Stimulated activated naive CD4-positive, alpha-beta T cell treated with Interleukin-2 at 50 U/mL for 16 hours (primary cell): ENCODE results near the gene REG1A.

Experiments
- DNase-seq: peaks from one replicate; lab custom pipeline; 2025; lab: John Stamatoyannopoulos, UW

REG1A gene, protein sequence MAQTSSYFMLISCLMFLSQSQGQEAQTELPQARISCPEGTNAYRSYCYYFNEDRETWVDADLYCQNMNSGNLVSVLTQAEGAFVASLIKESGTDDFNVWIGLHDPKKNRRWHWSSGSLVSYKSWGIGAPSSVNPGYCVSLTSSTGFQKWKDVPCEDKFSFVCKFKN

DNA sequence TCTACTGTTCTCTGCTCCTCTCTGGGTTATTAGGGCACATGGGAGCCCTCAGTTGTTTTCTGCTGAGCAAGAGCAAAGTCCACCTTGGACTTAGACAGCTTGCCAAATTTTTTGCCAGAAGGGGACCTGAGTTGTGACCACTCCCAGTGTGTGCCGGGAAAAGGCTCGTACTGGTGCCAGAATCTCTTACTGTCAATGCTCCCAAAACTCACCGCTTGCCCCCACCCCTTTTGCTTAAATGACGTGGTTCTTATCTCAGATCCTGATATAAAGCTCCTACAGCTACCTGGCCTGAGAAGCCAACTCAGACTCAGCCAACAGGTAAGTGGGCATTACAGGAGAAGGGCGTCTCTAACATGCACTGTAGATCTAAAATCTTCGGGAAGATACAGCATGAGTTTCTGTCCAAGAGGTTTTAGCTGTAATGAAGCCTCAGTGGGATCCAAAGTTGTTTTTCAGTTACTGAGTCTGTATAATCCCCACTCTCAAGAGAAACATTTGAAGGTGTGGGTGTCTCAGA, at the start of gene REG1A:
TSS of gene REG1A (plus strand) at position 295 of the 520 bp plus-strand sequence. CDS start 374 bp downstream, outside the sequence.
- DNase-seq, result no peak

DNA sequence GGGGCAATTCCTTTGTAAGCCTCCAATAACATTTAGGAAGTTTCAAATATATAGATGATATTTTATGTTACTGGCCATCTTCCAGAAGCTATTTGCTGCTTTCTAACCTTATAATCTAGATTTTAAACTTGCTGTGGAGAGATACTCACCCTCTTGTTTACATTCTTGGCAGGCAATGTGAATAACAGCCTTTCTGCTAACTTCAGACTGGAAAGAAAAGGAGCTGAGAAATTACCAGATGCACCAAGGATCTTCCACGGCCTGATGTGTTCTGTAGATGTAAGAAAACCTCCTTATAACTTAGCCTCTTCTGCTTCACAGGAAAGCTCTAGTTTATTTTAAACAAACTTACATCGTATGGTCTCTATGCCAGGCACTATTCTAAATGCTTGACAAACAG, 49.2 kb upstream of the REG1A start:
- DNase-seq, result no peak

DNA sequence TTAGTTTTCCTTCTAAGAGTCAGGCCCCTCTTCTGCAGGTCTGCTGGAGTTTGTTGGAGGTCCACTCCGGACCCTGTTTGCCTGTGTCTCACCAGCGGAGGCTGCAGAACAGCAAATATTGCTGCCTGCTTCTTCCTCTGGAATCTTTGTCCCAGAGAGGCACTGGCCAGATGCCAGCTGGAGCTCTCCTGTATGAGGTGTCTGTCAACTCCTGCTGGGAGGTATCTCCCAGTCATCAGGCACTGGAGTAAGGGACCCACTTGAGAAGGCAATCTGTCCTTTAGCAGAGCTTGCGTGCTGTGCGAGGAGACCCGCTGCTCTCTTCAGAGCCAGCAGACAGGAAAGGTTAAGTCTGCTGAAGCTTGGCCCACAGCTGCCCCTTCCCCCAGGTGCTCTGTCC, 37.3 kb upstream of the REG1A start:
- DNase-seq, result no peak

DNA sequence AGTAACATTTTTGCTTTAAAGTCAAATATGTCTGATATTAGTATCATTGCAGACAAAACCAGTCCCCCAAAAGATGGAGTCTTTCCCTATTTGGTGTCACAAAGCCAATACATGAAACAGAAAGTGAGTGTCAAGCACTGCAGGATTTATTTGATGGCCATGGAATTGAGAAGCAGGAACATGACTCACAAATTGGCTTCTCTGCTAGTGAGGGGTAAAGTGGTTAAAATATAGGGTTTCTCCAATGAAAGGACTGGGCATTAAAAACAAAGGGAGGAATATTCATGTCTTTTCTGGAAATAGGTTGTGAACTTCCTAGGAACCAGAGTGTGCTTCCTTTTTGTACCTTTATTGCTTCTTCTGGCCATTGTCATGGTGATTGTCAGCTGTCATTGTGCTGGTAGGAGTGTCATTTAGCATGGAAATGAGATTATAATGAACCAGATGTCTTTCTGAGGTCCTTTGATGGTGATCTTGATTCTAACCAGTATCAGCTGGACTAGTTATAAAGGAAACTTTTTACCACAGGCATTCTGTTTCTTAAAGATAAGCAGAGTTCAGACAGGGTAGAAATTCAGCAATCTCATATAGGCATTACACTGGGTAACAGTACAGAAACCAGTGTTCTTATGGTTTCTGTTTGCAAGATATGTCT, 36.6 kb upstream of the REG1A start:
- DNase-seq, result no peak

DNA sequence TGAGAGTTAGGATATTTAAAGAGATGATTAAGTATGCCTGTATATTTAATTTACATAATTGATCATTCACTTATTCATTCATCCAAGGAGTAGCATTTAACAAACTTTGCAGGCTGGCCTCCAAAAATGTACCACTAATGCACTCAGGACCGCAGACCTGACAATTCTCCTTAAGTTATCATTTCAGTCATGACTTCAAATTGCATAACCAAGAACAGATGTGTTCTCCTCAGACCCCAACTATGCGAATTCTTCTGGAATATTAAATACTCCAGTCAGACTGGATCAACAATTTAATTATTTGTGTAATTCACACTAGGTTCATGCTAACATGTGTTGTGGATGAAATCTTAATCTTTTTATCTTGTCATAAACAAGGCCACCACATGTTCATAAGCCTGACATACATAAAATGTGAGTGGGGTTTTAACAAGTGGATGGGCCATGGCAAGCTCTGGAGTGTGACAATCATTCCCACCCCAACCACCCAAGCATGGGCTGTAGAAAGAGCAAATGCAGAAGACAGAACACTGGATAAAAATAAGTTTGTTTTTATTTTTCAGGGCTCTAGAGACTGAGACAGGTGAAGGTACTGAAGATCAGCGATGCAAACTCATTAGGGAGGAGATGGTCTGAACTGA, 35.7 kb upstream of the REG1A start:
- DNase-seq, result no peak

DNA sequence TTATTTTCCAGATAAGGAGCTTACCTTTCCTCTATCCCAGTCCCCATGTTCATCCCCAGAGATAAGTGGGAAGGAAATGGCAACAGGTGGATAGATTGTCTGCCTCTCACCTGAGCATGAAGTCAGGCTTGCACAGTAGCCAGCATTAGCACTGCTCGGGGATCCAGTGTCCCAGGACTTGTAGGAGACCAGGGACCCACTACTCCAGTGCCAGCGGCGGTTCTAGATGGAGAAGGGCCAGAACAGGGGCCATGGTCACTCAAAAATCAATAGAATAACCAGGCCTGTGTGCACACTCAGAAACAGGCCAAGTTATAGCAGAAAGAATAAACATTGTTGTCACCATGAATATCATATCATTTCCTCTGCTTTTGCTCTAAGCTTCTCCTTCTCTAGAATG, 34.9 kb upstream of the REG1A start:
- no peak for DNase-seq

DNA sequence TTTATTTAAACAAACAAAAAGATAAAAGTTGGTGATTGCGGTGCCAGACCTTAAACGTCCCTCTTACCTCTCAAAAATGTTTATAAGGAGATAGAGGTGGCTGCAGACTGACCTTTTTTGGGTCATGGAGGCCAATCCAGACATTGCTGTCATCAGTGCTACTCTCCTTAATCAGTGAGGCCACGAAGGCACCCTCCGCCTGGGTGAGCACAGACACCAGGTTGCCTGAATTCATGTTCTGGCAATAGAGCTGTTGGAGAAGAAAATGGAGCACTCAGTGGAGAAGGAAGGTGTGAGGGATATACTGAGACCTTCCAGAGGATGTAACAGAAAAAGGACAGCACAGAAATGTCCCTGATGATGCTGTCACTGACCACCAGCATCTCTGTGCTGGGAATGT, 34.0 kb upstream of the REG1A start:
- no peak for DNase-seq

DNA sequence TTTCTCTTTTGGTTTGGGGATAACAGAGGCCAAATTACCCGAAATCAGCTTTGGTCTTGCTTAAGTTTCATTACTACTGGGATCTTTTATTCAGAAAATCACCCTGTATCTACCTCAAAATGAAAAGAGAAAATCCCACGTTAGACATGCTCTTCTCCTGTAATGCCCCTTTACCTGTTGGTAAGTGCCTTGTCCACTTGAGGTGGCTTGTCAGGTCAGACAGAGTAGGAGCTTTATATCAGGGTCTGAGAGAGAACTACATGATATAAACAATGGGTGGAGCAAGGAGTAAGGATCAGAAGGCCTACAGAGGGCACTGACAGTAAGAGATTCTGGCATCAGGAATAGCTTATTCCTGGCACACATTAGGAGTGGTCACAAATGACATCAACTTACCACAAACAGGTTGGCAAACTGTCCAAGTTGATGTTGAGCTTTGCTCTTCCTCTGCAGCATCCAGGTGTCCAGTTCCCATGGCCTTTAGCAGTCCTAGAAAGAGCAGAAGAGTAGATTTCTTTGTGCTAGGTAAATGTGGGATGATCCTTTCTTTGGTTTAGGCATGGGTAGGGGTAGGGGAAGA, 32.4 kb upstream of the REG1A start, which contains the start of gene REG1B:
TSS of gene REG1B (minus strand) at position 209 of the 580 bp plus-strand sequence. CDS start 381 bp downstream, outside the sequence.
- no peak for DNase-seq

DNA sequence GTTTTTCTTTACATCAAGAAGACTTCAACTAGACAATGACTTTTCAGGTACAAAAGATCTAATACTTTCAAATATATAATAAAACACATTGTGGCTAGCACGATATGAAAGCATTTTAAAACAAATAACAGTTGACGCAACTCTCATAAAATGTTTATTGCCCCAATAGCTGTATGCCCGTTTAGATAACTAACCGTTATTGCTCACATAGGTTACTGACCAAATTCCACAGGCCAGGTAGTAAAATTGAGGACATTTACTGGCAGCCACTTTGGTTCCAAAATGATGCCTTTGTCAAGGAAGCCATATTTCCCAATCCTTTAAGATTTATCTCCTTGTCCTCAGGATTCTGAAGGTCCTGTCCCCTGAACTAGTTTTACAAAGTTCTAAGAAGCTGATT, 29.6 kb upstream of the REG1A start:
- no peak for DNase-seq

DNA sequence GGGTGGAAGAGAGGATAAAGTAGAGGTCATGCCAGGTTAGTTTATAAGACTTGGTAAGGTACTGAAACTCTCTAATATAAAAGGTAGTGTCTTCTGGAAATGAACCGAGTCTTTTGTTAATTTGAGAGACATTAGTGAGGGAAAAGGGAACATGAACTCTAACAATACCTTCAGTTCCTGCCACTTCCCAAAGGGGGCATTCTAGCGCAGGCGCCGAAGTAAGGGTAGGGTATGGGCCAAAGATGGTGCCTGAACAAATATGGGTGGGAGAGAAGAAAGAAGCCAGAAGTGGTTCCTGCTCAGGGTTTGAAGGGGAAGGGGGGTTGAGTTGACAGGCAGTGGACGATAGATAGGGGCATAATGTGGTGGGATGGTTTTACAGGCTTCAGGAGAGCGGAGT, 22.4 kb upstream of the REG1A start:
- DNase-seq, result no peak

DNA sequence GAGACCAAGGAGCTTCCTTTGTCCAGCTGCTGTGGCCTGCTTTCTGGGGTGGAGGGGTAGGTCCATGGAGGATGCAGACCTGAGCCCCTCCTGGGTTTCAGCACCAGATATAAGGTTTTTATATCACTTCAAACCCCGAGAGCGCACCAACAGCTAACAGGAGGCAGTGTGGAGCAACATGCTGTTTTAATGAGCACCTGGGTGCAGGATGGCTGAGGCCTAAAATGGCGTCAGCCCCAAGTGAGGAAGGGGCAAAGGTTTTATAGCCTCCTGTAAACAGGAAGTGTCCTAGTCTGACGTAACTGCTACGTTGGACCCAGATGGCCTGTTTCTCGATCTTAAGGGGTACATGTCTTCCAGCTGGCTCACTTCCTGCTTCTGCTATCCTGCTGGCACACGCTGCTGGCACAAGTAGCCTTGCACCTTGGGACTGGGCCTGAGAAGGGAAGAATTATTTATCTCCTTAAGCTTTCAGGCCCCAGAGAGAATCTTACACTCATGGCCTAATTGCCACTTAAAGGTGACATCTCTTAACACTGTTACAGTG, 21.1 kb upstream of the REG1A start:
- no peak for DNase-seq

DNA sequence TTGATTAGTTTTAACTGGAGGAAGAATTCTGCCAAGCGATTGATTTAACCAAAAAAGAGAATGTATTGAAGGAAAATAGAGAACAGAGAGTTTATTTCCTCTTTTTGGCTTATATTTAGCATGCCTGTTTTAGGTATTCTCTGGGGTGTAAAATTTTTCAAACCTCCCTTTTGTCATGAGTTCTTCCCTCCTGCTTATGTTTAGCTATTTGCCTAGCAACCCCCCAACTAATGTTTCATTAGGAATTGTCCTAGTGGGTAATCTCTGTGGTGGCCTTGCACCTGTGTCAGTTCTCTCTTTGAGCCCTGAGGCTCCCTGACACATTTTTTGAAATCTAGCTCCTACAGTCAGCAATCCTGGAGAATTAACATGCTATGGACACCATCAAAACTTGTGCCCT, 20.0 kb upstream of the REG1A start:
- DNase-seq, result no peak

DNA sequence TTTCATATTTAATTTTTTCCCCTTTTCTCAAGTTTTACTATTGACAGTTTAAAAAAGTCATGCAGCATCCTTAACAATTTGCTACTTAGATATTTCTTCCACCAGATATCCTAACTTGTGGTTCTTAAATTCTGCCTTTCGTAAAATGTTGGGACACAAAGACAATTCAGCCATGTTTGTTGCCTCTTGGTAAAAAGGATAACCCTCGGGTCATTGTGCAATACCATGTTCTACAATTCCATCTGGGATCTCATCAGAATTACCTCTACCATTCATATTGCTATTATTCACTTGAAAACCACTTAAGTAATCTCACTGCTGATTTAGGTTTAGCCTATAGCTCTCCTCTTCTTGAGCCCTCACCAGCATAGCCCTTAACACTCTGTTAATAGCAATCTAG, 19.3 kb upstream of the REG1A start:
- DNase-seq, result no peak

DNA sequence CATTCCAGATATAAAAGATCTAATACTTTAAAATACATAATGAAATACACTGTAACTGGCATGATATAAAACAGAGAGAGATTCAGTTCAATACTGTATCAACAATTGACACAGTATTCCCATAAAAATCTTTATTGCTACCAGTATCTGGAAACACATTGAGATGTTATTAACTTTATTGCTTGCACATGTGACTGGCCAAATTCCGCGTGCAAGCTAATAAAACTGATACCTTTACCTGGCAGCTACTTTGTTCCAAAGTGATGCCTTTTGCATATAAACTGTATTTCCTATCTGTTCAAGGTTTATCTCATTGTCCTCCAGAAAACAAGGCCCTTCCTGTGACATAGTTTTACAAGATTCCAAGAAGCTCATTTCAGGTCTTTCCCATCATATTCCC, 17.1 kb upstream of the REG1A start:
- DNase-seq, result no peak

DNA sequence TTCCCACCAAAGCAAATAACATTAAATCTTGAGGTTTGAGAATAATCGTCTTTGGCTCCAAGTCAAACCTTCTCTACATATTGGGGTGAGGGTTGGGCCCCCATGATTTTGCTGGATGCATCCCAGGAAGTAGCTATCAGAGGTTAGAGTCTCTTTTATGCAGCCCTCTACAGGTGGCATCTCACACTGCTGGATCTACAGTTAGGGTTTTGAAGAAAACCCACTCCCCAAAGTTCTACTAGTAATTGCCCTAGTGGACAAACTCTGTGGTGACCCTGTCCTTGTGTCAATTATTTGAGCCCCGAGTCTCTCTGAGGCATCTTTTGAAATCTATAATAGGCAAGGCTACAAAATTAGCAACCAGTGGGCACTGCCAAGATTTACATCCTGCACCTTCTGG, 15.0 kb upstream of the REG1A start:
- DNase-seq, result no peak

DNA sequence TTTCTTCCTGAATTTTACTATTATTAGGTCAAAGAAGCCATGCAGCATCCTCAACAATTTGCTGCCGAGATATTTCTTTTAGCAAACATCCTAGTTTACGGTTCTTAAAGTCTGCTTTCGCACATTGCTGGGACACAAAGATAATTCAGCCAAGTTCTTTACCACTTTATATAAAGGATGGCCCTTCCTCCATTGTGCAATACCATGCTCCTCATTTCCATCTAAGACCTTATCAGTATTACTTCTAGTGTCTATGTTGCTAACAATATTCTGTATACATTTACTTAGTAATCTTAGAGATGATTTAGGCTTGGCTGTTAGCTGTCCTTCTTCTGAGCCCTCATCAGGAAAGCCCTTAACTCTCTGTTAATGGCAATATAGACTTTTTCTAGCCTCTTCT, 8.0 kb upstream of the REG1A start:
- no peak for DNase-seq

DNA sequence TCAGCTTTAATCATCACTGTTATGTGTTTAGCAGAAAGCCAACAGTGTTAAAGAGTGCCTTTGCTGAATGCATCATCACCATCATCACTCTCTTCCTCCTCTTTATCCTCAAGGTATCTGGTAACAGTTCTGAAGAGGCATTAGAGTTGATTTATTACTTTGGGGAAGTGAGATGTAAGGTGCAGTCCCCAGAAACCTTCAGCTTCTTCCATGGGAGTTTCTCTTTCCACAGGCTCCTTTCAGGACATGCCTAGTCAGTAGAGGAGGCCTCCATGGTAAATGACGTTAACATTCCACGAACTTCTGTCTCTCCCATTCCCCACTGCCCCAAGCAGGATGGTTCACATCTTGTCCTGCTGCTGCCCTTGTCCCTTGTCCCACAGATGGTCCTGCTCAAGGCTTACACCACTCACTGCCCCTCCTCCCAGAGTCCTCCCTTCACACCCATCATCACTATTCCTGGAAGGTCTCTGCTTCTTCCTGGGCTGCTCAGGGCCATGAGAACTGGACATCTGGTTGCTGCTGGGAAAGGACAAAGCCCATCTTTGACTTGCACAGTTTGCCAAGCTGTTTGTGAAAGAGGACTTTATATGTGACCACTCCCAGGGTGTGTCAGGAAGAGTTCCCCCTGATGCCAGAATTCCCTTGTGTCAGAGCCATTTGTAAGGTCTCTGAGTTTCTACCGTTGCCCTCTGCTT, 5.3 kb upstream of the REG1A start:
- DNase-seq, result no peak

DNA sequence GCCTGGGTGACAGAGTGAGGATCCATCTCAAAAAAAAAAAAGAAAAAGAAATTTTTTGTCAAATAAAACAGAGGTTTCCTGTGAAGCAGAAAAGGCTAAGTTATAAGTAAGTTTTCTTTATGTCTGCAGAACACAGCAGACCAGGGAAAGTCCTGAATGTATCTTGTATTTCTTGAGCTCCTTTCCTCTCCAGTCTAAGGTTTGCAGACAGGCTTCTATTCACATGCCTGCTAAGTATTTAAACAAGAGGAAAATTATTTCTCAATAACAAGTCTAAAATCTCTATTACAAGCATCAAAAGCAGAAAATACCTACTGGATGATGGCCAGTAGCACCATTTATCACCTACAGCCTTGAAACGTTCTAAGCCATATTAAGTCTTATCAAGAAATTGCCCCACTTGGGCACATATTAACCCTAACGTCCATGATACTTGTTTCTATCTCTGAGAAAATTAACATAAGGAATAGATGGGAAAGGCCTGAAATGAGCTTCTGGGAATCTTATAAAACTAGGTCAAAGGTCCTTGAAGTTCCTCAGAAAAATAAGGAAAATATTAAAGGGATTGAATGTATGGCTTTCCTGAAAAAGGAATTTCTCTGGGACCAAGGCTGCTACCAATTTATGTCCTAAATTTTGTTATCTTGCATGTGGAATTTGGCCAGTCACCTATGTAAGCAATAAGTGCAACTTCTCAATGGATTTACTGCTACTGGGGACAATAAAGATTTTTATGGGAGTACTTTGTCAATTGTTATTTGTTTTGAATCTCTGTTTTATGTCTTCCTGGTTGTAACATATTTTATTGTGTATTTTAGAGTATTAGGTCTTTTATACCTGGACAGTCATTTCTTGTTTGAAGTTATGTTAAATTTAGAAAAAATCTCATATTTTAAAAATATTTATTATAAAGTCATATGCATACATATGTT, 3.0 kb upstream of the REG1A start:
- no peak for DNase-seq

DNA sequence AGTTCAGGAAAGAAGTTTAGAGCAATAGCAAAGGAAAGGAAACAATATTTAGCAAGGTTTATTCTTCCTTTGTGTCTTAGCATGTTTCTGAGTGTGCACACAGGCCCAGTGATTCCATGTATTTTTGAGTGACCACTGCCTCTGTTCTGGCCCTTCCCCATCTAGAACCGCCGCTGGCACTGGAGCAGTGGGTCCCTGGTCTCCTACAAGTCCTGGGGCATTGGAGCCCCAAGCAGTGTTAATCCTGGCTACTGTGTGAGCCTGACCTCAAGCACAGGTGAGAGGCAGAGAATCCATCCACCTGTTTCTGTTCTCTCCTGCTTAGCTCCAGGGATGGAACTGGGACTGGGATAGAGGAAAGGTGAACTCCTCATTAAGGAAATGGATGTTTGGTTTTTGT, 2.4 kb downstream of the REG1A start:
- no peak for DNase-seq

DNA sequence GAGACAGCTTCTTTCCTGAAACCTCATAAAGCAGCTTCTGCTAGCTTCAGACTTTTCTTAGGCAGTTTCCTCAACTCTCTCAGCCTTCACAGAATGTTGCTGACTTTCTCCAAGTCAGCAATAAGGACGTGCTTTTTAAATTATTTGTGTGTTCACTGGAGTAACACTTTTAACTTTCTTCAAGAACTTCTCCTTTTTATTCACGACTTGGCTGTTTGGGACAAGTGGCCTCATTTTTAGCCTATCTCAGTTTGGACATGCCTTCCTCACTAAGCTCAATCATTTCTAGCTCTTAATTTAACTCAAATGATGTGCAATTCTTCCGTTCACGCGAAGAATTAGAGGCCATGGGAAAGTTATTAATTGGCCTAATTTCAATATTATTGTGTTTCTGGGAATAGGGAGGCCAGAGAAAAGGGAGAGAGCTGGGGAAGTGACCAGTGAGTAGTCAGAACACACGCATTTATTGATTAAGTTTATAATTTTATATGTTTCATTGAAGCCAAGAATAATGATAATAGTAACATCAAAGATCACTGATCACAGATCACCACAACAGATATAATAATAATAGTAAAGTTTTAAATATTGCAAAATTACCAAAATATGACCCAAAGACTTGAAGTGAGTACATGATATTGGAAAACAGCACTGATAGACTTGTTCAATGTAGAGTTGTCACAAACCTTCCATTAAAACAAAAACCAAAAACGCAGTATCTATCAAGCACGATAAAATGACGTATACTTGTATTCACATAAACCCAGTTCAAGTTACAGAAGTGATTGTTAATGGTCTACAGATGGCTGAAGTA, 4.8 kb downstream of the REG1A start:
- no peak for DNase-seq
